ENCODE results near the gene CSNK1G3.
"Not testable (repeated sequence)": the region's sequence is repeated elsewhere in the genome, so short reads cannot be mapped to it uniquely, and the experiment has no call there.

The CSNK1G3 gene

GRCh38 chr5:123561230-123561629 is 49.3 kb downstream of the CSNK1G3 start:
- no peak for DNase-seq

GRCh38 chr5:123571927-123572326 is 60.0 kb downstream of the CSNK1G3 start:
- no peak for DNase-seq

GRCh38 chr5:123578390-123578789 is 66.4 kb downstream of the CSNK1G3 start:
- no peak for DNase-seq

- DNase-seq, result no peak
These were observed 67.4 kb downstream of the CSNK1G3 start for GRCh38 chr5:123579410-123579809.

GRCh38 chr5:123582550-123583285 is 70.7 kb downstream of the CSNK1G3 start:
- DNase-seq, result no peak

GRCh38 chr5:123585871-123586270 is 73.9 kb downstream of the CSNK1G3 start:
- no peak for DNase-seq

- no peak for DNase-seq
These were observed 82.5 kb downstream of the CSNK1G3 start for GRCh38 chr5:123594434-123594833.

GRCh38 chr5:123597018-123597417 is 85.0 kb downstream of the CSNK1G3 start:
- DNase-seq, result no peak

- DNase-seq, result no peak
These were observed 86.2 kb downstream of the CSNK1G3 start for GRCh38 chr5:123598028-123598689.

GRCh38 chr5:123599171-123599570 is 87.2 kb downstream of the CSNK1G3 start:
- DNase-seq, result no peak

- DNase-seq, result no peak
These were observed 89.6 kb downstream of the CSNK1G3 start for GRCh38 chr5:123601610-123602009.

- DNase-seq, result no peak
These were observed 93.8 kb downstream of the CSNK1G3 start for GRCh38 chr5:123605822-123606221.

GRCh38 chr5:123610209-123610608 is 98.2 kb downstream of the CSNK1G3 start:
- DNase-seq, result no peak

GRCh38 chr5:123610665-123611405 is 98.9 kb downstream of the CSNK1G3 start:
- peak; percentile 23 for DNase-seq

GRCh38 chr5:123611406-123611709 is 99.4 kb downstream of the CSNK1G3 start:
- DNase-seq, result no peak

GRCh38 chr5:123617561-123617960 is 105.6 kb downstream of the CSNK1G3 start:
- DNase-seq, result no peak

- DNase-seq, result no peak
These were observed 114.1 kb downstream of the CSNK1G3 start for GRCh38 chr5:123626051-123626450.

- DNase-seq, result no peak
These were observed 117.0 kb downstream of the CSNK1G3 start for GRCh38 chr5:123628860-123629544.

GRCh38 chr5:123636006-123636405 is 124.0 kb downstream of the CSNK1G3 start:
- DNase-seq, result no peak

- not testable (repeated sequence) for DNase-seq
These were observed 125.1 kb downstream of the CSNK1G3 start for GRCh38 chr5:123637028-123637427.

- DNase-seq, result no peak
These were observed 127.3 kb downstream of the CSNK1G3 start for GRCh38 chr5:123639244-123639643.

GRCh38 chr5:123645024-123645603 is 133.1 kb downstream of the CSNK1G3 start:
- no peak for DNase-seq

- DNase-seq, result no peak
These were observed 135.1 kb downstream of the CSNK1G3 start for GRCh38 chr5:123647066-123647465.

All from activated T-cell treated with anti-CD3 and anti-CD28 coated beads for 4 hours (primary cell).